ENCODE data around the gene NR4A3. TPM values are rescaled to one million over a fixed set of nuclear protein-coding genes. Genes with fewer than 3 reads are reported as not detected.

NR4A3 gene
- total RNA-seq, 1 donor, result 1.5 TPM

DNA sequence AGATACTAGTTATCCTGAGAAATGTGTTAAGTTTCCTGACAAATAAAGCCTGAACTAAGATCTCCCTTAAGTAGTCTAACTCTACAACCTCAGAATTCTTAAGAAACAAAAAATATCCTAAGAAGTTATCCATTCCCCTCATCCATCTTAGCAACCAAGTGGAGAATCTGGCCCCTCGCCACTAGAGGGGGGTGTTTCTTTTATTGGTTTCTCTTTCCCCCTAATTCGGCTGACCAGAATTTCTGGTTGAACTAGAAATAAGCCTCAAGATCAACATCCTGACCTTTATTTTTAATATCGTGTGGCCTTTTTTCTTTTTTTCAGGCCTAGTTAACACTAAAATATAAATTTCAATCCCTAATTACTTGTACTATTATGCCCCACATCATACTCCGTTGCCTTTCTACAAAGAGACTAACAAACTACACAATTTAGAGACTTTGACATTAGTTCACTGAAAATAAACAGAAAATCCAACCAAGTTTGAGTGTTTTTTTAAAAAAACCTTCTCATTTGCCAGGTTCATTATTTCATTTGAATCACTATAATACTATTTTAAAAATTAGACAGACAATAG, 14.3 kb upstream of the NR4A3 start:
- no peak overlapping the region for H3K4me3 ChIP-seq (ENCODE audit: low read depth, low read length)
- DNase-seq (ENCODE audit: low read depth), result peak; percentile 73
- TF ChIP-seq, protein P1, sequence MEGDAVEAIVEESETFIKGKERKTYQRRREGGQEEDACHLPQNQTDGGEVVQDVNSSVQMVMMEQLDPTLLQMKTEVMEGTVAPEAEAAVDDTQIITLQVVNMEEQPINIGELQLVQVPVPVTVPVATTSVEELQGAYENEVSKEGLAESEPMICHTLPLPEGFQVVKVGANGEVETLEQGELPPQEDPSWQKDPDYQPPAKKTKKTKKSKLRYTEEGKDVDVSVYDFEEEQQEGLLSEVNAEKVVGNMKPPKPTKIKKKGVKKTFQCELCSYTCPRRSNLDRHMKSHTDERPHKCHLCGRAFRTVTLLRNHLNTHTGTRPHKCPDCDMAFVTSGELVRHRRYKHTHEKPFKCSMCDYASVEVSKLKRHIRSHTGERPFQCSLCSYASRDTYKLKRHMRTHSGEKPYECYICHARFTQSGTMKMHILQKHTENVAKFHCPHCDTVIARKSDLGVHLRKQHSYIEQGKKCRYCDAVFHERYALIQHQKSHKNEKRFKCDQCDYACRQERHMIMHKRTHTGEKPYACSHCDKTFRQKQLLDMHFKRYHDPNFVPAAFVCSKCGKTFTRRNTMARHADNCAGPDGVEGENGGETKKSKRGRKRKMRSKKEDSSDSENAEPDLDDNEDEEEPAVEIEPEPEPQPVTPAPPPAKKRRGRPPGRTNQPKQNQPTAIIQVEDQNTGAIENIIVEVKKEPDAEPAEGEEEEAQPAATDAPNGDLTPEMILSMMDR (IDR thresholded peaks at IDR 0.05; ENCODE audit: insufficient read depth, low read length), result peak; percentile 74

DNA sequence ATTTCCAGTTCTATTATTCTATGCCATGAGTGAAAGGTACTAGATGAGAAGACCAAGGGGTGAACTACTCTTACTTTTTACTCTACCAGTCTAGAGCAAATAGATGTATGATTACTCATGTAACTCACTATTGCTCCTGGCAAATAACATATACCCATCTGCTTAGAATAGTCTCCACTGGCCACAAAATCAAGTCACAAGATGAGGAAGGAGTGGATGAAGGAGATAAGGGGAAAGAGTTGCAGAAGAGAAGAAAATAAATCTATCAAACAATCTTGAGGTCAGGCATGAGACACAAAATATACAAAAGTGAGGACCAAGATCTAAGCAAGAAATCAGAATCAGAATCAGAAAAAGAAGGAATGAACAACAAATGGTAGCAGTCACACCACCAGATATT, 13.7 kb upstream of the NR4A3 start:
- TF ChIP-seq, protein P1 (IDR thresholded peaks at IDR 0.05; ENCODE audit: insufficient read depth, low read length), result no peak
- H3K4me3 ChIP-seq (ENCODE audit: low read depth, low read length), result no peak overlapping the region
- DNase-seq (ENCODE audit: low read depth), result peak; percentile 32

DNA sequence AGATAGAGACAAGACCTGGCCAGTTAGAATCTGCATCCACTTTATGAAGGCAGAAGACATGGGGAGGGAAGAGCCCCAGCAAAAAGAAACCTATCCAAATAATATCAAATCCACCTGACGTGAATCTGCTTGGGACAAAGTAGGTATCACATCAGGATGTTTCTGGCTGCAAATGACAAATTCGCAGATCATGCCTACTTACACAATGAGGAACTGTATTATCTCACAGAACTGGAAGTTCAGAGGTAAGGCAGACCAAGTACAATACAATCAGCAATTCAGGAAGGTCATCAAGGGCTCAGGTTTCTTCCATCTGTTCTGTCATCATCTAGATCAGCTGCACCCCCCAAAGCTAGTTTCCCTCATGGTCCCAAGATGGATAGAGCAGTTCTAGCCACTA, 13.2 kb upstream of the NR4A3 start:
- TF ChIP-seq, protein P1 (IDR thresholded peaks at IDR 0.05; ENCODE audit: insufficient read depth, low read length), result no peak

DNA sequence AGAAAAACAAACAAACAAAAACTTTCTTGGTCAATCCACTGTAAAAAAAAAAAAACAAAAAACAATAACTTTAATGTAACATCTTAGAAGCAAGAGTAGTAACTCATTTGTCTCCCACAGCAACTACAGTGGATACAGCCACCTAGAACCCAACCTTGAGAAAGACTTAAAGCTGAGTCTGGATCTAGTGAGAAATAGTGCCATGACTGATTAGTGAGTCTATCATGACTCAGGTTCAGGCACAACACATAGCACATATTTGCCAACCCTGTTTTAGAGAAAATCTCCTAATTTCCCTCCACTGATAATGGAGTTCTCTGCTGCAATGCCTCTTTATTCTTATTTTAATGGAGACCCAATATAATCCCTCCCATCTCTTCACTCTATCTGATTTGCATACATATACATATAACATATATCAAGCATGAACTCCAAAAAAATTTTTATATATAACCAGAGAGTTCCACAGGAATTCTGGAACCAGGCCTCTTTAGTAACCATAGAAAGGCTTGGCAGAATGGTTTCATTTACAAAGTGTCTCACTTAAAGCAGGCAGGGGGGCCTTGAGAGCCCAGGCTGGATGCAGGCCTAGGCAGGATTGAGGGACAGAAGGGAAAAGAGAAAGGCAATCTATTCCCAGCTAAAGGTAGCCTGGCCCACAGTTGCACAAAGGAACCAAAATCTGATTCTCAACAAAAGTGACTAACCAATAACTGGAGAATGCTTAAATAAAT, 11.9 kb upstream of the NR4A3 start:
- TF ChIP-seq, protein P1 (IDR thresholded peaks at IDR 0.05; ENCODE audit: insufficient read depth, low read length), result no peak
- H3K4me3 ChIP-seq (ENCODE audit: low read depth, low read length), result no peak overlapping the region
- peak; percentile 12 for DNase-seq (ENCODE audit: low read depth)

More for the DNA sequence above, 13.2 kb upstream of the NR4A3 start:
- H3K4me3 ChIP-seq (ENCODE audit: low read depth, low read length), result no peak overlapping the region
- DNase-seq (ENCODE audit: low read depth), result no peak

DNA sequence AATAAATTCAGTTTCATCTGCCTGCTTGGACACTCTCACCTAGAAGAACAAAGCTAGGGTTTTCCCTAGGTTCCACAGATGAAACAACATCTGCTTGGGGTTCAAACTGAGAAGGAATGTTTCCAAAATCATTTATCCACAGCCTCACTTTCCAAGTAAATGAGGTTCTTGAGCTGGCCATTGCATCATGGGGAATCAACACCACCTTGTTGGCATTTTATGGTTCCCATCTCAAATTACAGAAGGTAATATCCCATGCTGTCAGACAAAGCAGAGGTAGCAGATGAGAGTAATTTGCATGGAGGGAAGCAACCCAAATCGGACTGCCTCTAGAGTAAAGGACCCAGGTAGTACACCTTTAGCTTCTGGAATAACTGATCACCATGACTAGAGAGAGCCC, 10.5 kb upstream of the NR4A3 start:
- DNase-seq (ENCODE audit: low read depth), result no peak
- no peak overlapping the region for H3K4me3 ChIP-seq (ENCODE audit: low read depth, low read length)
- TF ChIP-seq, protein P1 (IDR thresholded peaks at IDR 0.05; ENCODE audit: insufficient read depth, low read length), result no peak

DNA sequence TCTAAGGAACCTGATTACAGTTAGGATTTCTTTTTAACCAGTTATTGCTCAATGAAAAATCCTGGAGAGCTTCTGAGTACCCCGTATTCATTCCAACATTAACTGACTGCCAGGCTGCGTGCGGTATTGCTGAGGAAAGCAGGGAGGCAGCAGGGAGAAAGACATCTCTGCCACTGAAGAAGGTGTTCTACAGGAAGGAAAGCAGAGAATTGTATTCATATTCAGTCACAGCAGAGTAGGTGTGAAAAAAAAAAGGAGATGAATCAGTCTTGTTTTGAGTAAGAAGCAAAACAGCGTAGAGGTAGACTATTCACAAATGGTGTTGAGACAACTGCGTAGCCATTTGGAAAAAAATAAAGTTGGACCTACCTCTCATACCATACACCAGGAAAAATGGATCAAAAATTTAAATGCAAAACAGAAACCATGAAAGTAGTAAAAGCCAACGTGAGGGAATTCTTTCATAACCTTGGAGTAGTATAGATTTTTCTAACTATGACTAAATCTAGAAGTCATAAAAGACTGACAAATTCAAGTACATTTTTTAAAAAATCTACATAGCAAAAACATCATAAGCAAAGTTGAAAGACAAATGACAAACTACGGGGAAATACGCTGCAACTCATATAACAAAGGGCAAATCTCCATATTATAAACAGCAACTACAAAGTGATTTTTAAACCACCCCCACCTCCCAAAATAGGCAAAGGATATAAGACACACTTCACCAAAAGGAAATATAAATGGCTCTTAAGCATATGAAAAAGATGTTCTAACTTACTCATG, 9.9 kb upstream of the NR4A3 start:
- TF ChIP-seq, protein P1 (IDR thresholded peaks at IDR 0.05; ENCODE audit: insufficient read depth, low read length), result no peak
- DNase-seq (ENCODE audit: low read depth), result no peak
- no peak overlapping the region for H3K4me3 ChIP-seq (ENCODE audit: low read depth, low read length)
